Measurements from ENCODE around the gene DCAF15.
"Not testable (repeated sequence)": the region's sequence is repeated elsewhere in the genome, so short reads cannot be mapped to it uniquely, and the experiment has no call there.

DCAF15 gene

DNA sequence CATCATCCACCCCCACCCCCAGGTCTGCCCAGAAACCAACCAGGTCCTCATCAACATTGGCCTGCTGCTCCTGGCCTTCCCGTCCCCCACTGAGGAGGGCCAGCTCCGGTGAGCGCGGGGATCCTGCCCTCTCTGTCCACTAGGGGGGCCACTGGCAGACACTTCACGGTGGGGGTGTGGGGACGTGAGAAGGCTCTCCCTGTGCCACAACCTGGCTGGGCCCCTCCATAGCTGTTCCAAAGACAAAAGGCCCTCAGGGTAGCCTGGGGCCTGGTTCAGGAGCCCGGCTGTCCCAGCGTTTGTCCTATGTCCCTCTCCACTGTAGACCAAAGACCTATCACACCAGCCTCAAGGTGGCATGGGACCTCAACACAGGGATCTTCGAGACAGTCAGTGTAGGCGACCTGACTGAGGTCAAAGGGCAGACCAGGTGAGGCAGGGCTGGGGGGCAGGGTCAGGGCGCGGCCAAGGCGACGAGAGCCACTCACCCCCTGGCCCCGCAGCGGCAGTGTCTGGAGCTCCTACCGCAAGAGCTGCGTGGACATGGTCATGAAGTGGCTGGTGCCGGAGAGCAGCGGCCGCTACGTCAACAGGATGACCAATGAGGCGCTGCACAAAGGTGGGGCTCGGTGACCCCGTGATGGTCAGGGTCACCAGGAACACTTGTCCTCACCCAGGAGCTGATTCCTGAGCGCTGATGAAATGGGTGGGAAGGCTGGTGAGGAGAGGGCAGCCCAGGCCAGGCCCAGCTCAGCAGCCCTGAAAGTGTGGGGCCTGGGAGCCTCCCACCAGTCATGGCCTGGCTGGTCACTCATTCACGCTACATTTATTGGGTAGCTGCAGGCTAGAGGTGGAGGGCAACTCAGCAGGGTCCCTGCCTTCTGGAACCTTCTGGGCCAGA, 7.9 kb downstream of the DCAF15 start:
- no peak for DNase-seq (ENCODE audit: low spot score)

DNA sequence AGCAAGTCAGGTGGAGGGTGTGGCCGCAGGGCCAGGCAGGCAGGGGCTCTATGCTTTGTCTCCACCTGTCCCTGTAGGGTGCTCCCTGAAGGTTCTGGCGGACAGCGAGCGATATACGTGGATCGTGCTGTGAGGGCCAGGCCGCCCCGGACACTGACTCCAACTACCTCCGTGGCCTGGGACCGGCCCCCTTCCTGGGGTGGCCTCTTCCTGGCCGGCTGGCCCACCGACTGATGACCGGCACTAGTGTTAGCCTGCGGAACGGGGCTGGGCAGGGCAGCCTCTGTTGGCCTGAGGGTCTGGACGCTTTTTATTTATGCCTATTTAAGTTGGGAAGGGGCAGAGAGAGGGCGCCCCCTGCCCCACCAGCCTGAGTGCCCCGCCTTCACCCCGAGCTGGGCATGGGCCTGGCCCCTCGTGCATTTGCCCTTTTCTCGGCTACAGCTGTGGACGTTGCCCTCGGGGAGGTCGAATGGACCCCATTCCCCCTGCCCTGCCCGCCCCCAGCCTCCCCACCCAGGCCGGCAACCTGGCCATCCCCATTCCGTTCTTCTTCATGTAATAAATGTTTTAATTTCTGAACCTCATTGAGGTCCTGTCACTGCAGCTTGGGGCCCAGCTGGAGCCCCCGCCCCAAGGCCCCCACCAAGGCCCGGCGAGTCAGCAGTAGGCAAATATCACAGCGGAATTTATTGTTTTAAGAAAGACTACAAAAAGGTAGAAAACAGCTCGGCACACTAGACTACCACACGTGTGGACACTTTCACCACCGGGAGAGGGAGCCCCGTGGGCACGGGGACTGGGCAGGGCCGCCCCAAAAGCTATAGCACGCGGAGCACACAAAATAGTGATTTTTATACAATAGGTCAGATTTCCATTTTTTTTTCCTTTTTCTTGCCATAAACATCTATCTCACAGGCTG, 8.8 kb downstream of the DCAF15 start:
- DNase-seq (ENCODE audit: low spot score) = no peak

DNA sequence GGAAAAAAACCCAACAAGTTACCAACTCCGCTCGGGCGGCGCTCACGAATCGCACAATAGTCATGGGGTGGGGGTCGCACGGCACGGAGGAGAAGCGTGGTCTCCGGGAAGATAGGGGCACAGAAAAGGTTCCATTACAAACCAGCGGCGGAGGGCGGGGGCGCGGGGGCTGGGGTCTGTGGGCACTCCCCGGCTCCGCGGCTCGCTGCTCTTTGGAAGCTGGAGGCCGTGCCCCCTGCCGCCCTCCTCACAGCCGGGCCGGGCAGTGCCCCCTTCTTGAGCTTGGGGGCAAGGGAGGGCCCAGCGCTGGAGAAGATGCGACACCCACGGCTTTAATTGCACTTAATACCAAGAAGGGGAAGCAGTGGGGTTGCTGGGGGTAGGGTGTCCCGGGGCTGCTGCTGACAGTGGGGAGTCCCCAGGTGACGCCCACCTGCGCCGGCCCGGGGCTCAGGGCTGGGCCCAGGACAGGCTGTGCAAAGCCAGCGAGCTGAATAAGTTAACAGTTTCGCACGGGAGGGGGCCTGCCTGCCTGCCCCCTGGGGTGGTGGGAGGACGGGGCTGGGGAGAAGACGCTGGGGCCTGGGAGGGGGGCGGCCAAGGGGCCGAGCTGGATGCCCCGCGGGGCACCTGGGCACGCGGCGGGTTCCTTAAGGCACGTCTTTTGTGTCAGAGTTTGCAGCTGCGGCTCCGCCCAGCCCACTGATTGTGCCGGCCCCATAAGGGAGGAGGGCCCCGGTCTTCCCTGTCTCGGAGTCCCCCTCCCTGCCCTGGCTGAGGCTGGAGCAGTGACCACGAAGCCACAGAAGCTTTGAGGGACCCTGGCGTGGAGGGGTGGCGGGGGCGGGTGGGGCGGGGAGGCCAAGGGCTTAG, 9.8 kb downstream of the DCAF15 start:
- DNase-seq (ENCODE audit: low spot score) = no peak

GRCh38 chr19:13962699-13963602, 10.6 kb downstream of the DCAF15 start:
- no peak for DNase-seq (ENCODE audit: low spot score)

- no peak for DNase-seq (ENCODE audit: low spot score)
Observed at GRCh38 chr19:13963603-13964105, 11.3 kb downstream of the DCAF15 start.

GRCh38 chr19:13964776-13965175, 12.5 kb downstream of the DCAF15 start:
- DNase-seq (ENCODE audit: low spot score) = no peak

GRCh38 chr19:13965377-13965896, 13.1 kb downstream of the DCAF15 start:
- no peak for DNase-seq (ENCODE audit: low spot score)

GRCh38 chr19:13965926-13966683, 13.8 kb downstream of the DCAF15 start:
- DNase-seq (ENCODE audit: low spot score) = no peak

GRCh38 chr19:13966684-13967128, 14.4 kb downstream of the DCAF15 start:
- no peak for DNase-seq (ENCODE audit: low spot score)

- not testable (repeated sequence) for DNase-seq (ENCODE audit: low spot score)
Observed at GRCh38 chr19:13967206-13967605, 14.9 kb downstream of the DCAF15 start.

- DNase-seq (ENCODE audit: low spot score) = no peak
Observed at GRCh38 chr19:13968383-13968935, 16.1 kb downstream of the DCAF15 start.

- DNase-seq (ENCODE audit: low spot score) = no peak
Observed at GRCh38 chr19:13968999-13969398, 16.7 kb downstream of the DCAF15 start.

GRCh38 chr19:13969897-13970296, 17.6 kb downstream of the DCAF15 start:
- DNase-seq (ENCODE audit: low spot score) = no peak

DNA sequence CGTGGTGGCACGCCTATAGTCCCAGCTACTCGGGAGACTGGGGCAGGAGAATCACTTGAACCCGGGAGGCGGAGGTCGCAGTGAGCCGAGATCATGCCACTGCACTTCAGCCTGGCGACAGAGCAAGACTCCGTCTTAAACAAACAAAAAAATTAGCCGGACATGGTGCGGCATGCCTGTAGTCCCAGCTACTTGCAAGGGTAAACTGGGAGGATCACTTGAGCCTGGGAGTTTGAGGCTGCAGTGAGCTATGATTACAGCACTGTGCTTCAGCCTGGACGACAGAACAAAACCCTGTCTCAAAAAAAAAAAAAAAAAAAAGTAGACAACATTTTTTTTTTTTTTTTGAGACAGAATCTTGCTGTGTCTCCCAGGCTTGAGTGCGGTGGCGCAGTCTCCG, 19.6 kb downstream of the DCAF15 start:
- DNase-seq (ENCODE audit: low spot score) = not testable (repeated sequence)

DNA sequence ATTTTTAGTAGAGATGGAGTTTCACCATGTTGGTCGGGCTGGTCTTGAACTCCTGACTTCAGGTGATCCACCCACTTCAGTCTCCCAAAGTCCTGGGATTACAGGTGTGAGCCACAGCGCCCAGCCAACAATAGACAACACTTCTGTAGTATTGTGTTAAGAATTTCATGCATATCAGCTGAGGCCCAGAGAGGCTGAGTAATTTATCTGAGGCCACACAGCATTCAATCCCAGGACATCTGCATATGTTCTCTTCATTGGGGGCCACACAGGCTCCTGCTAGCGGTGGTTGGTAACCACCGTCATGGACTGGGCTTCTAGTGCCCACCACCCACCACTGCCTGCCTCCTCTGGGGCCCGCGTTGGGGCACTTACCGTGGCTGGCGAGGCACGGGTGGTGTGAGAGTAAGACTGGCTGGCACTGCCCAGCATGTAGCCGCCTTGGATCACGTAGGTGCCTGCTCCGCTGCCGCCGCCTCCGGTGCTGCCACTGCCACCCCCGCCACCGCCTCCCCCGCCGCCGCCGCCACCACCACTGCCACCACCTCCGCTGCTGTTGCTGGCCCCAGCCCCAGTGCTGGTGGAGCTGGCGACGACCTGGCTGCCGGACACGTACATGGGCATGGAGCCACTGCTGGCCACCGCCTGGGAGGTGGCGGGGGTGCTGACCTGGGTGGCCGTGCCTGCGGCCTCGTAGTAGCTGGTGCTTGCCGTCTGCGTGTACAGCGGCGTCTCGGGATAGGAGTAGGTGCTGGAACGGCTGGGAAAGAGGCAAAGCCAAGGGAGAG, 20.3 kb downstream of the DCAF15 start:
- no peak for DNase-seq (ENCODE audit: low spot score)

- DNase-seq (ENCODE audit: low spot score) = not testable (repeated sequence)
Observed at GRCh38 chr19:13973479-13973878, 21.2 kb downstream of the DCAF15 start.

DNA sequence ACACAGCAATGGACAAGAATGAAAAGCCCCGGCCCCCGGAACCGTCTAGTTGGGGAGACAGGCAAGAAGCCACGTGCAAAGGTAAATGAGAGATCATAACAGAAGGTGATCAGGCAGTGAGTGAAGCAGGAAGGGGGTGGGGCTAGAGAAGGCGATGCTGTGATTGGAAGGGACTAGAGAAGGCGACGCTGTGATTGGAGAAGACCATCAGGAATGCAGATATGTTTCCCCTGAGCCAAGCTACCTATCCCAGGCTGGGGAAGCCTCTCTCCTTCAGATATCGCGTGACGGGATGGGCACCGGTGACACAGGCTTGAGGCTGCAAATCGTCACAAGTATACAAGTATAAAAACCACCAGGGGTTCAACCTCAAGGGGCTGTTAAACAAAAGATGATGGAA, 21.8 kb downstream of the DCAF15 start:
- peak; percentile 28 for DNase-seq (ENCODE audit: low spot score)

- no peak for DNase-seq (ENCODE audit: low spot score)
Observed at GRCh38 chr19:13975870-13976269, 23.6 kb downstream of the DCAF15 start.
